Smooth muscle cell of the brain vasculature (primary cell): ENCODE measurements around the gene ETV3.
A peak's percentile ranks its signal among the peaks of the same experiment; 100 is the strongest.
"Not testable (repeated sequence)": the region's sequence is repeated elsewhere in the genome, so short reads cannot be mapped to it uniquely, and the experiment has no call there.

Experiments used
- DNase-seq: peaks from one replicate; pipeline ENCODE4 v3.0.0-alpha.2; 2012; ENCODE audit warnings: low read depth, low spot score

Gene ETV3

DNA sequence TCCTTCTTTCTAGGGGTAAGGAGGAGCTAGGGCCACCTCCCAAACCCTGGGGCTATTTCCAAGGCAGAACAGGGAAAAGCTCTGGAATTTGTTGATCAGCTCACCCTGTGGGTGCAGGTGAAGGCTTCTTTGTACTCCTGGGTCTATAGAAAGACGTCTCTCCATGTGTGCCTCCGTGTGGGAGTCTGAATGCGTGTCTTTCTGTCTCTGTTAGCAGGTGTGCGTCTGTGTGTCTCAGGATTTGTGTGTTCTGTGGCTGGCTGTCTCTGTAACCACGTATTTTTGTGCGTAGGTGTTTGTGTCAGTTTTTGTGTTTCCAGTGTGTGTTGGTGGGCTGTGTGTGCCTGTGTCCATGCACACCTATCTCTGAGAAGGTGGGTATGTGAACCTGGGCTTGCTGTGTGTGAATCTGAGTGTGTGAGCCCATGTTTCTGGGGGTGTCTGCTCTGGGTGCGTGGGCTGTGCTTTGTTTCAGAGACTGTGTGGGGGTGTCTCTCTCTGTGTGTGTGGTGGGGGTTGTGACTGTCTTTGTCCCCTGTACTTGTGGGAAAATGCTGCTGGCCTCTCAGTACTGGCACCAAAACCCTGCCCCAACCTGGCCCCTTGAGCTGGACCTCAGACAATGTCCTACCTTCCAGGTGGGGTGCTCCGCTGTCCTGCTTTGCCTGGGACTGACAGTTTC is 25.9 kb downstream of the ETV3 start:
- no peak for DNase-seq

DNA sequence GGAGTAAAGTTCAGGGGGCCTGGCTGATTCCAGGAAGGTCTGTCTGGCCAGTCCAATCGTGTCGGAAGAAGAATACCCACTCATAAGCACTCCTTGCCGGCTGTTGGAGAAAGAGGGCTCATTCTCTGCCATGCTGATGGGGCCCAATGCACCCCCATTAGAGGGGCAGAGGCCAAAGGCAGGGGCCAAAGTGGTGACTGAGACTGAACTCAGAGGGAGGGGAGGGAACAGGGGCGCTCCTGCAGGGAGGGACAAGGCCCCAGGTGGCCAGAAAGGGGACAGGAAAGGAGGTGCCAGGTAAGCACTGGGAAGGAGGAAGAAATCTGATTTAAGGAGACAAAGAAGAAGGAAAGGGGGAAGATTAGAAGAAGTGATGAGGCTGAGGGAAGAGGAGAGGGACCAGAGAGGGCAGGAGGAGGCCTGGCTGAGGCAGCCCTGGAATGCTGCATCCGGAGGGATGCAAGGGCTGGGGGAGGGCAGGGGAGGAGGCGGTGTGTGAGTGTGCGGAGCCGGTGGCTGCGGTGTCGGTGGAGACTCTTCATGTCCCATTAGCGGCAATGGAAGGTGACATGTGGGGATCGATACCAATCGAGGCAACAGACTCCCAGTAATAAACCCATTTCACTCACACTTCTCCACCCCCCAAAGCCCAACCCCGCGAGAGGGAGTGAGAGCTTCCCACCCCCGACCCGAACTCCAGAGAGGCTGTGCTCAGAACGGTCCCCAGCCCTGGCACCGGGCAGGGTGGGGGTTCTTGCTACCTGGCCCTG is 26.6 kb downstream of the ETV3 start:
- DNase-seq, result no peak

- DNase-seq, result no peak
Observed at GRCh38 chr1:157110686-157111085, 27.5 kb downstream of the ETV3 start.

GRCh38 chr1:157110003-157110402 is 28.2 kb downstream of the ETV3 start:
- DNase-seq, result no peak

GRCh38 chr1:157108448-157108847 is 29.7 kb downstream of the ETV3 start:
- DNase-seq, result no peak

- no peak for DNase-seq
Observed at GRCh38 chr1:157107702-157108101, 30.5 kb downstream of the ETV3 start.

DNA sequence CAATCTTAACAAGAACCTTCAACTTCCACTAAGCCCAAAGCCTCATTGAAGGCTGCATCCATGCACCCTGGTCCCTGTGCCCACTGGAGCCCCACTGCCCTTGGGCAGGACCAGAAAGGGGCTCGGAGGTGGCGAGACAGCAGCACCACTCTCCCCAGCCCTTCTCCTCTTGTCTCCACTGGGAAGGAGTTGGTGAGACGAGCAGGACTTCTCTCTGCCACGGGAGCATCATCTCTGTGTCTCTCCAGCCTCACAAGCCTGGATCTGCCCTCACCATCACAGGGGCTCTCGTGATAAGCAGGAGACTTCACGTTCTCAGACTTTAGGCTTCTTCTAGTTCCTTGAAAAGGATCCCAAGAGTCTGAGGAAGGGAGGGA is 31.4 kb downstream of the ETV3 start:
- no peak for DNase-seq

GRCh38 chr1:157105988-157106812 is 32.0 kb downstream of the ETV3 start:
- DNase-seq, result peak; percentile 51

DNA sequence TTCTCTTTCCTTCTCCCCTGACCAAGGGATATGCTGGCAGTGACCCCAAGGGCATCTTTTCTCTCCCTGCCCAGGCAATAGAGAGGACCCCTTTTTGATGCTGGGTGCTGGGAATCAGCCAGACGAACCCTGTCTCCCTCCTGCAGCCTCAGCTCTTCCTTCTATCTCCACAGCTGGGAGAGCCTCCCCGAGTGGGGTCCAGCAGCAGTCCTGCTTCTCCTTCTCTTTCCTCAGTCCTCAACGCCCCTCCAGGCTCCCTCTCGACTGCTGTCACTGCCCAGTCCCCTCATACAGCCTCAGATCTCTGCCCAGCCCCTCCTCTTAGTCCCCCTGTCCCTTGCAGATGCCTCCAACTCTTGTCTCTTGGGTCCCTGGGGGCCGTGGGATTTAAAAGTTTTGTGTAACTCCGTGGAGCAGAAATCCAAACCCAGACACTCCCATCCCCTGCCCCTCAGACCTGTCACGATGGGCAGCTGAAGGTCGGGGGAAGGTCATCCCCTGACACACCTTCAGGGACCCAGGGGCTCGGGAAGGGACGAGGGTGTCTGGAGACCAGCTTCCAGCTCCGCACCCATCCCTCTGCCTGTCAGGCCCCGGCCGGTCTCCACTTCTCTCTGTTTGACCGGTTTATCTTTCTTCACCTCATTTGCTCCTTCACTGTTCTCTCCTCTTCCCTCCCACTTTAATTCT is 32.8 kb downstream of the ETV3 start:
- no peak for DNase-seq

- no peak for DNase-seq
Observed at GRCh38 chr1:157104598-157105293, 33.4 kb downstream of the ETV3 start.

DNA sequence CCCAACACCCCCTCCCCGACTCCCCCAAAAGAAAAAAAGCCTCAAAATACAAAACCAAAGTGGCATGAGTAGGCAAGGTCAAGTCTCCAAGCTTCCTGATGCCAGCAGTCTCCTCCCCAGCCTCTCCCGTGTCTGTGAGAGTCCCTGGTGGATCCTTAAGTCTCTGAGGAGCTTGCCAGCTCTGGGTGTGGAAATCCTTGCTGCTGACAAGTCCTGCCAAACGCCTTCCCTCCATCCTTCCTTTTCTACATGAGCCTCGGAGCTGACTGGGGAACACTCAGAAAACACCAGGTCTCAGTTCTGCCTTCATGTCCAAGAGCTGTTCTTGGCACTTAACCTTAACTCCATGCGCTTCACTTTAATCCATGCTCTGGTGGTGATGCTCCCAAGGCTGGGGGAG is 34.9 kb downstream of the ETV3 start:
- DNase-seq, result no peak

- DNase-seq, result no peak
Observed at GRCh38 chr1:157101149-157101548, 37.0 kb downstream of the ETV3 start.

GRCh38 chr1:157099633-157100009 is 38.6 kb downstream of the ETV3 start, which contains the start of gene ETV3L:
TSS of gene ETV3L (minus strand) at chr1:157099808. CDS start at chr1:157099523, 285 bp downstream.
- DNase-seq, result no peak

DNA sequence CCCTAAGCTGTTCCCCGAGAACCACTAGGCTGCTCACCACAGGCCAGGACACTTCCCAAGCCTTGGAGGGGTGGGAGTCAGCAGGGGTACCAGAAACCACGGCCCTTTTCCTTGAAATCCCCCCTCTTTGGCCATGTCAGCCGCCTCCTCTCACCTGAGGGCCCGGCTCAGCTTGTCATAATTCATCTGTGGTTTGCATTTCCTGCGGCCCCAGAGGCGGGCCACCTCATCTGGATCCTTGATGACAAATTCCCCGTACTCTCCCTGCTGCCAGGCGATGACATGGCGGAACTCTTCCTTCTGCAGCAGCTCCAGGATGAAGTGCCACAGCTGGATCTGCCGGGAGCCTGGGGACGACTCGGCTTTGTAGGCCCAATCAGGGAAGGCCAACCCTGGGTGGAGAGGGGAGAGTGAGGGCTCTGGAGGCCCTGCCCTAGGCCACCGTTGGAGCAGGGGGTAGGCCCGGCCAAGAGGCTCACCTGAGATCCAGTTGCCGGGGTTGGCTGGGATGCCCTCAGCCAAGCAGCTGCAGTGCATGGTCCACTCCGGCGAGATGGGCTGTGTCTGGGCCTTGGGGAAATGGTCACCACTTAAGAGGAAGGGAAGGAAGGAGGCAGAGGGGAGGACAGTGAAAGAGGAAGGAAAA is 39.1 kb downstream of the ETV3 start:
- not testable (repeated sequence) for DNase-seq

GRCh38 chr1:157098519-157098918 is 39.7 kb downstream of the ETV3 start:
- no peak for DNase-seq

GRCh38 chr1:157097692-157098091 is 40.5 kb downstream of the ETV3 start:
- DNase-seq, result no peak

DNA sequence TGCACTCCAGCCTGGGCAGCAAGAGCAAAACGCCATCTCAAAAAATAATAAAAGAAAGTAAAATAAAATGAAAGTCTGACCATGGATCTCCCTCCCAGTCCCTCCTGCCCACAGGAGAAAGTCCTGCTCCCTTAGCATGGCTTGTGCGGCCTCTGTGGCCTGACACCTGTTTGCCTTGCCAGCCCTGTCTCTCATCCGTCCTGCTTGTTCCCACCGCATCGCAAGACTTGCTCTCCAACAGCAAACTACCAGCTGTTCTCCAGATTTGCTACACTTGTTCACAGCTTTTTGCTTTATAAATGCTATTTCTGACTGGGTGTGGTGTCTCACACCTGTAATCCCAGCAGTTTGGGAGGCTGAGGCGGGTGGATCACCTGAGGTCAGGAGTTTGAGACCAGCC is 41.3 kb downstream of the ETV3 start:
- no peak for DNase-seq

DNA sequence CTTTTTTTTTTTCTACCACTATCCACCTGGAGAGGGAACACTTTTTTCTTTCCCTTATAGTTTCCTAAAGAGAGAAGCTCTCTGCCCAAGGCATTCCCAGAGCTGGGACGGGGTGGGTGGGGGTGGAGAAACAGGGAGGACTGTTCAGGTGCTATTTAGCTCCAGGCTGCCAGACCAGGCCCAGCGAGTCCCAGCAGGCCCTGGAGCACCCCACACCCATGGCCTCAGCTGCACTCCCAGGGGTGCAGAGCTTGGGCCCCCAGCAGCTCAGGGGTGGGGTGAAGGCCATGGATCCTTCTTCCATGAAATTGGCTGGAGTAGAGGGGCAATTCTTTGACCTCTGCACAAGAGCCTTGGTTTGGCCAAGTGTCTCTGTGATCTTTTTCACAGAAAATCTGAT is 42.6 kb downstream of the ETV3 start:
- DNase-seq, result no peak

DNA sequence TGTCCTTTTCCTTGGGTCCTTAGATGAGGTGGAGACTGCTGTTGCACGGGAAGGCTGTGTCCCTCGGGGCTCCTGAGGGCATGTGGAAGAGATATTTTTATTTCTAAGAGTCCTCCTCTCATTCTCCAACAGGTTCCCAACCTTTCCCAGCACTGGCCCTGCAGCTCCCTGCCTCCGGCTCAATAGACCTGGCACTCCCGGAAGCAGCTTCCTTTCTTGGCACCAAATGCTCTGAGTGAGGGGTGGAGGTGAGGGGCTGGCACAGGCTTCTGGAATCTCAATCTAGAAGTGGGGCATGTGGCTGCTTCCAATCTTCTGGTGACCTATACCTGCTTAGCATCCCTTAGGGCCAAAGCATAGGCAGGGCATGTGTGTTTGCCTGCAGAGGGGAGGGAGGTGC is 43.1 kb downstream of the ETV3 start:
- DNase-seq, result no peak

DNA sequence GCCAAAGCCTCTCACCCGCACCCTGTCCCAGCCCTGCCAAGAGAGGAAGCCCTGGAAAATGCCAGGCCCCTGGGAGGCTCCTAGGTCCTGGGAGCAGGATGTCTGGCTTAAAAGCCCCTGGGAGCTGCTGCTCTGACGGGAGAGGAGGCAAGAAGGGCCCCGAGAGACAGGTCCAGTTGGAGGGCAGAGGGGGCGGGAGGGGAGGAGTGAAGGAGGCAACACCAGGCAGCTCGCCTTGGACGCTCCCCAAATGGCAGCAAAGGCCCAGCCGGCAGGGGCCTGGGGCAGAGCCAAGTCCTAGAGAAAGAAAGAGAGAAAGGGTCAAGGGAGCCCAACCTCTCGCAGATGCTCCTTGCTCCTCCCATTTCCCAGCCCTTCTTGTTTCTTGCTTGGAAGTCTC is 45.4 kb downstream of the ETV3 start:
- DNase-seq, result no peak
